ENCODE data around the gene OR10T2.
"Not testable (repeated sequence)": the region's sequence is repeated elsewhere in the genome, so short reads cannot be mapped to it uniquely, and the experiment has no call there.

The OR10T2 gene

DNA sequence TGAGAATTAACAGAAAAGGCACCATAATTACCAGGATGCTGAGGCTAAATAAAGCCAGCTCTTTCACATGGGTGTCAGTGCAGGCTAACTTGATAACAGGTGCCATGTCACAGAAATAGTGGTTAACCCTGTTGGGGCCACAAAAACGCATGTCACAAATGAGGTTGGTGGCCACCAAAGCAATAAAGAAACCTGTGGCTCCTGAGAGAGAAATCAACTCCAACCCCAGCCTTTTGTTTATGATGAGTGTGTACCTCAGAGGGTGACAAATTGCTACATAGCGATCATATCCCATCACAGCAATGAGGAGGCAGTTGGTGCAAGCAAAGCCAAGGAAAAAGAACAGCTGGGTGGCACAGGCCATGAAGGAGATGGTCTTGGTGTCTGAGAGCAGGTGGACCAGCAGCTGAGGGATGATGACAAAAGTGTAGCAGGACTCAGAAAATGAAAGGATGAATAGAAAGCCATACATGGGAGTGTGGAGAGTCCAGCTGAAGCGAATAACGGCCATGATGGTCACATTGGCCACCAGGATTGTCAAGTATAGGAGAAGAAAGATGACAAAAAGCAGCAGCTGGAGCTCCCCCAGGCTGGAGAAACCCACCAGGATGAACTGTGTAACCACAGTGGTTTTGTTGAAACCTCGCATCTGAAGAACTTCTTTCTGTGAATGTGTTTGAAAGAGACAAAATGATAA is at the start of gene OR10T2:
TSS of gene OR10T2 (minus strand) at position 649 of the 697 bp plus-strand sequence. CDS start at position 649, 0 bp downstream.
- DNase-seq, result no peak

DNA sequence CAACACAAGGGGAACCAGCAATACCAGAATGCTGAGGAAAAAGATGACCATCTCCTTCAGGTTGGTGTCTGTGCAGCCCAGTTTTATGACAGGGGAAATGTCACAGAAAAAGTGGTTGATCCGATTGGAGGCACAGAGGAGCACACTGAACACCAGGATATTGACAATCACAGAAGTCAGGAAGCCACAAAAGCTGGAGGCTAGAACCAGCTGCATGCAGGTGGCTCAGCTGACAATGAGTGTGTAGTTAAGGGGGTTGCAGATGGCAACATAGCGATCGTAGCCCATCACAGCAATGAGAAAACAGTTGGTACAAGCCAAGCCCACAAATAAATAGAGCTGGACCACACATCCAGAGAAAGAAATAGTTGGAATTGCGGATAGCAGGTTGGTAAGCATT is 46.1 kb upstream of the OR10T2 start:
- no peak for DNase-seq

DNA sequence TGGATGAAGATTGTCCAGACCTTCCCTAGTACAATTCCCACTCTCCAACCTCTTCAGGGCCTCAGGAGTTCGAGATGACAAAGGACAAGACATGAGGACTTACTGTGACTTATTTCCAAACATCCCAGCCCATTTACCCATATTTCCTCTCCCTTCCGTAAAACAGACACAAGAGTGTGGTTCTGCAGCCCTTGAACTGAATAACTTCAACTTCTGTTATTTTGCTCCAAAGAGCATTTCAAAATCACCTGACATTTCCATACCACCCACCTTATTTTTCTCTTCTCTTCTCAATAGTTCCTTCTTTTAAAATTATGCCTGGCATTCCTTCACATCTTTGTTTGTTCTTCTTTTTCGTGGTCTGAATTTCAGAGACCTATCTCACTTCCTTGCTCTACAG is 35.5 kb upstream of the OR10T2 start:
- DNase-seq, result no peak

- not testable (repeated sequence) for DNase-seq
Measured at GRCh38 chr1:158430163-158430562, 30.9 kb upstream of the OR10T2 start.

DNA sequence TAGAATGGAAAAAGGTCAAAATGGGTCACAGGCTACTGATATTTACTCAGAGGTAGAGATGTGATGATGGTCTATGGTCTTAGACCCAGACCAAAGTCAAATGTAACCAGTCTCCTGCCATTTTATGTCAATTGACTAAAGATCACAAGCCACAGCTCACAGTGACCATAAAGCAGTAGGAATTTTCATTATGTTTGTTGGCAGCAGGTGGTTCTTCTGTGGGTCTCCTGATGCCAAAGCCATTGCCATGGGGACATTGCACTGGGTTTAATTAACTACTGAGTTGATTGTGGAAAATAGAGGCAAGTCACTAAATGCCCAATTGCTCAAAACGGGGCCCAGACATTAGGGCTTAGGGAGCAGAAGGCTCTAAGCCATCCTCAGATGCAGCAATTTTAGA is 26.9 kb upstream of the OR10T2 start, which contains the start of gene OR10K2:
TSS of gene OR10K2 (minus strand) at position 101 of the 400 bp plus-strand sequence. CDS start 5,371 bp downstream, outside the sequence.
- no peak for DNase-seq

GRCh38 chr1:158425027-158425426 is 25.8 kb upstream of the OR10T2 start:
- no peak for DNase-seq

DNA sequence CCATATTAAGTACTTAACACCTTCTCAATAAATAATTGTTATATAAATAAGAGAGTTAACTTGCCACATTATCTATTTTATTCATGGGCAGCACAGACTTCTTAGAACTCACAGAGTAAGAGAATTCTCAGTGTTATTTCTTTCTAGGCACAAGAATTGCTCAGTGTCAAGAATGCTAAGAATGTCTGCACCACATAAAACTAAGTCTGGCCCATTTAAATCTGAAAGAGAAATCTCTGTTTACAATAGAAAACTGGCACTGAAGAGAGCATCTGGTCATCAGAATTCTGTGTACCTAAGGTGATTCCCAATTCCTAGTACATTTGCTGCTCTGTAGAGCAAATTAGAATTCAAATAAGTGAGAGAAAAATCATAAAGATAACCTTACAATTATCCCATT is 22.9 kb upstream of the OR10T2 start:
- DNase-seq, result no peak

- DNase-seq, result no peak
Measured at GRCh38 chr1:158417586-158417985, 18.3 kb upstream of the OR10T2 start.

- no peak for DNase-seq
Measured at GRCh38 chr1:158414651-158415345, 15.5 kb upstream of the OR10T2 start.

DNA sequence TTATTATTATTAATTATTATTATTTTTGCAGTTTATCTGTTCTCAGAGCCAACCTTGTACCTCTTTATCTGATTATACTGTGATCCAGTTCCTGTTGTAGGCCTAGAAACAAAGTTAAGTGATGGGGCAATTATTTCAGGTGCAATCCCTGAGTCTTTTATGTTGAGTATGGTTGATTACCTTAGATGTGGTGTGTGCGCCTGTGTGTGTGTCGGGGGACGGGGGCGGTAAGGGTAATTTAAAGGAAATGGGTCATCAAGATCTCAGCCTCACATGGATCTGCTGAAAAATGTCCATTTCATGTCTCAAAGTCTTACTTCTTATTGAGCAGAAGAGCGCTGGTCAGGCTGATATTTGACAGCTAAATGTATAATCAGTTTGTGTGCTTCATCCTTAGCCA is 7.8 kb upstream of the OR10T2 start:
- DNase-seq, result no peak

GRCh38 chr1:158400871-158401270 is 1.6 kb upstream of the OR10T2 start:
- DNase-seq, result no peak

- DNase-seq, result no peak
Measured at GRCh38 chr1:158396646-158397045, 2.6 kb downstream of the OR10T2 start.

- no peak for DNase-seq
Measured at GRCh38 chr1:158393476-158393875, 5.8 kb downstream of the OR10T2 start.

- DNase-seq, result no peak
Measured at GRCh38 chr1:158391099-158391498, 8.2 kb downstream of the OR10T2 start.

- no peak for DNase-seq
Measured at GRCh38 chr1:158390331-158390730, 8.9 kb downstream of the OR10T2 start.

GRCh38 chr1:158374860-158375259 is 24.4 kb downstream of the OR10T2 start:
- no peak for DNase-seq

- DNase-seq, result not testable (repeated sequence)
Measured at GRCh38 chr1:158374101-158374500, 25.2 kb downstream of the OR10T2 start.

DNA sequence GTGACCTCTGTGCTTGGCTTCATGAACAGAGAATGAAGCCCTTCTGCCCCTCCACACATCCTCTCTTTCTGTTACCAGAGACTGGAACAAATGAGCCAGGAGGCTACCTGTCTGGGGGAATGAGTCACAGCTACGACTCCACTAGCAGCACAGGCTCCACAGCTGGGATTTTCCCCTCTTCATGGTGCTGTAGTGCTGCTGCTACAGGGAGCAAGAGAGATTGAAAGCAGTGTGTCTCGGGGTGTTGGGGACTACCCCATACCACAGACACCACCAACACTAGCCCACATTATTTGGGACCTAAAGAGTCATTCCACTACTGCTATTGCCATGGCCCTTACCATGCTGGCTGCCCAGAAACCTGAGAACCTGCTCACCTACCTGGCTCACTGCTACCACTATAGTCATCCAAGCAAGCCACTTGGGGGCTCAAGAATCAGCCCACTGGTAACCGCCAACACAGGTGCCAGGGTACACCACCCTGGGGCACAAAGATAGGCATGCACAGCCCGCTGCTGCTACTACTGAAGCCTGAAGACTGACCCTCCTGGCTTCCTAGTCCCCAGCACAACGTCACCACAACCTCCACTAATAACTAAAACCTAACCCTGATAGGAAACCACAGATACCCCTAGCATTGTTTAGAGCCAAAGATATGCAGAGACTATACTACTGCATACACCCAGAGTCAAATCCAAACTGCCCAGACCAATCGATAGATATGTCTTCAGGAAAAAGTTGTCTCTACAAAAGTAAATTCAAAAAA is 27.9 kb downstream of the OR10T2 start:
- DNase-seq, result no peak

- DNase-seq, result no peak
Measured at GRCh38 chr1:158366783-158367182, 32.5 kb downstream of the OR10T2 start.

- no peak for DNase-seq
Measured at GRCh38 chr1:158362941-158363340, 36.3 kb downstream of the OR10T2 start.

DNA sequence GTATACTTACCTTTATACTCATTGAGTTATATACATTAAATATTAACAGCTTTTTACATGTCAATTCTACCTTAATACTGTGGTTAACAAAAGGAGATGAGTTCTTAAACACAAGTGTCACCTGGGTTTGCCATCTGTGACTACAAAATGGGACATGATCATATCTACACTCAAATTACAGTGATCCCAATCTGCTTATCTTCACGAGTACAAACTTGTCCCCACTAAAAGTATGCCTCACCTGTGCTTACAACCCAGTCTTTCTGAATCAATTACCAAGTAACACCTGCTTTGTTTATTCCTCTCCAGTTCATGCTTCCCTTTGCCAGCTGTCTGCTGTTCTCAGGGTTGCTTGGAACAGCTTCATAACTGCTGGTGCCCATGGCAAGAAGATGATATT is 36.8 kb downstream of the OR10T2 start:
- DNase-seq, result no peak

- no peak for DNase-seq
Measured at GRCh38 chr1:158357441-158357840, 41.8 kb downstream of the OR10T2 start.

DNA sequence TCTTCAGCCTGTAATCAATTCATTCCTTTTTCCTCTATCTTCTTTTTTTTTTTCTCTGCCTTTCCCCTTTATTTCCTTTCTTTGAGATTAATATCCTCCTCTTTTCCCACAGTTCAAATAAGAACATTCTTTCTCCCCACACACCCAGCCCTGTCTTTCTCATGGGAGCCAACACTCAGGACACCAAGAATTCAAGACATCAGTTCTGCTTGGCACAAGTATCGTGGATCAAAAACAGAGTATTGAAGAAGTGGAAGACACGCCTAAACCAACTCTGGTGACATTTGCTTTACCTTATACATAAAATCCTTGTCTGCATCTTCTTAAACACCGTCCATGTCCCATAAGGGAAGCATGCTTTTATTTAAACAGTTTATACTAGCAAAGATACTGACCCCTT is 42.6 kb downstream of the OR10T2 start:
- no peak for DNase-seq

Measured in hippocampal formation (tissue), 2 donors.